Activated T-helper 1 cell treated with Interleukin-2 at 50 U/mL for 16 hours (primary cell): ENCODE measurements around the gene GOSR1.
"Not testable (repeated sequence)": the region's sequence is repeated elsewhere in the genome, so short reads cannot be mapped to it uniquely, and the experiment has no call there.

Experiments used
- DNase-seq: peaks from one replicate; pipeline ENCODE4 v3.0.0-alpha.2; 2020; ENCODE audit warnings: low read depth

Gene GOSR1

DNA sequence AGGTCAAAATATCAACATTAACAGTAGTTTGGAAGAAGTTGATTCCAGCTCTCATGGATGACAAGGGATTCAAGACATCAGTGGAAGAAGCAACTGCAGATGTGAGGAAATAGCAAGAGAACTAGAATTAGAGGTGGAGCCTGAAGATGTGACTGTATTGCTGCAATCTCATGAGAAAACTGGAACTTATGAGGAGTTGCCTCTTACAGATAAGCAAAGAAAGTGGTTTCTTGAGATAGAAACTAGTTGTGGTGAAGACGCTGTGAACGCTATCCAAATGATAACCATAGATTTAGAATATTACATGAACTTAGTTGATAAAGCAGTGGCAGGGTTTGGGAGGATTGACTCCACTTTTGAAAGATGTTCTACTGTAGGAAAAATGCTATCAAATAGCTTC, 67.8 kb downstream of the GOSR1 start:
- no peak for DNase-seq

GRCh38 chr17:30547778-30548573, 70.8 kb downstream of the GOSR1 start:
- no peak for DNase-seq

GRCh38 chr17:30549181-30549580, 72.0 kb downstream of the GOSR1 start:
- DNase-seq = not testable (repeated sequence)

- DNase-seq = no peak
Observed at GRCh38 chr17:30549864-30550511, 72.8 kb downstream of the GOSR1 start.

DNA sequence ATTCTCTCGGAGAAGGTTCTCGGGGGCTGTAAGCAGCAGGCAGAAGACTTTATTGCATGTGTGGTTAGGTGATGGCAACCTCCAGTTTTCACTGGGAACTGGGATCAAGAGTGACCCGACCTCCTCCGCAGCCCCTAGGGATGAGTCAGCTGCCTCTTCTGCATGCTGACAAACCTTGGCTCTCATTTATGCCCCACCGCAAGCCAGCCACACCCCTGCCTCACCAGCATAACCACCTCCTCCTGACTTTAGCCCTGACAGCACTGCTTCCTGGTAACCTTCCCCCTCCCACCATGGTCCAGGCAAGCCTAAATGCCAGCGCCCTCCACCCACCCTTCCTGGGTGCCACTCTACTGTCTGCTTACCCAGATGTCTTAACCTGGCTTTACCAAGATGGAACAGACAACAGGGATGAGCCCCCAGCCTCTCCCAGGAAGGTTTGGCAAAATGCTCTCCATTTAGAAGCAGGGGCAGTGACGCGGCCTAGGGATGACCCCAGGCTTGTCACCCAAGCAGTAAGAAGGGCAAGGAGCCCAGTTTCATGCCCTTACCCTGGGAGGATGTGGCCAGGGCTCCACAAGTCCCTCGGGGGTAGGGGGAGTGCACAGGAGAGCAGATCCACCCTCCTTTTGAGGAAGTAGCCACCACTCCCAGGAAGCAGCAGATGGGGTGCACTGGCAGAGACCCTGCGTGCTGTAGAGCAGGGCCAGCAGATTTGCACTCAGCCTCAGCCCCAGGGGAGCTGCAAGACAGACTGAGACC, 73.5 kb downstream of the GOSR1 start:
- DNase-seq = no peak

- not testable (repeated sequence) for DNase-seq
Observed at GRCh38 chr17:30551274-30551995, 74.2 kb downstream of the GOSR1 start.

DNA sequence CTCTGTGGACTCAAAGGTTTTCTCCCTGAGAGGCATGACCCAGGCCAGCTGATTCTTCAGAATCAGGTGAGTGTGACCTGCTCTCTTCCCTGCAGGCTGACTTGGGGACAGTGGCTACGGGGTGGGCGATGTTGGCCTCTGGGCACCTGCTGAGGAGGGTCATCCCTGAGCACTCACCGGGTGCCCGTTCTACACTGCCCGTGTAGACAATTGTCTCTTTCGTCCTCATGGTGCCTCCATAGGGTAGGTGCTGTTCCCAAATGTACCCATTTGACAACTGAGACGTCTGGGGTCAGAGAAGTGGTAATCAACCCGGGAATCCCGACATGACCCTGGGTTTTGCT, 74.8 kb downstream of the GOSR1 start:
- DNase-seq = no peak

GRCh38 chr17:30552994-30553566, 75.9 kb downstream of the GOSR1 start:
- no peak for DNase-seq

GRCh38 chr17:30553823-30554440, 76.7 kb downstream of the GOSR1 start:
- DNase-seq = not testable (repeated sequence)

- DNase-seq = no peak
Observed at GRCh38 chr17:30554839-30555751, 77.9 kb downstream of the GOSR1 start.

GRCh38 chr17:30555942-30556341, 78.7 kb downstream of the GOSR1 start:
- DNase-seq = no peak

- no peak for DNase-seq
Observed at GRCh38 chr17:30556374-30557332, 79.4 kb downstream of the GOSR1 start.

- no peak for DNase-seq
Observed at GRCh38 chr17:30557916-30558685, 80.9 kb downstream of the GOSR1 start.

DNA sequence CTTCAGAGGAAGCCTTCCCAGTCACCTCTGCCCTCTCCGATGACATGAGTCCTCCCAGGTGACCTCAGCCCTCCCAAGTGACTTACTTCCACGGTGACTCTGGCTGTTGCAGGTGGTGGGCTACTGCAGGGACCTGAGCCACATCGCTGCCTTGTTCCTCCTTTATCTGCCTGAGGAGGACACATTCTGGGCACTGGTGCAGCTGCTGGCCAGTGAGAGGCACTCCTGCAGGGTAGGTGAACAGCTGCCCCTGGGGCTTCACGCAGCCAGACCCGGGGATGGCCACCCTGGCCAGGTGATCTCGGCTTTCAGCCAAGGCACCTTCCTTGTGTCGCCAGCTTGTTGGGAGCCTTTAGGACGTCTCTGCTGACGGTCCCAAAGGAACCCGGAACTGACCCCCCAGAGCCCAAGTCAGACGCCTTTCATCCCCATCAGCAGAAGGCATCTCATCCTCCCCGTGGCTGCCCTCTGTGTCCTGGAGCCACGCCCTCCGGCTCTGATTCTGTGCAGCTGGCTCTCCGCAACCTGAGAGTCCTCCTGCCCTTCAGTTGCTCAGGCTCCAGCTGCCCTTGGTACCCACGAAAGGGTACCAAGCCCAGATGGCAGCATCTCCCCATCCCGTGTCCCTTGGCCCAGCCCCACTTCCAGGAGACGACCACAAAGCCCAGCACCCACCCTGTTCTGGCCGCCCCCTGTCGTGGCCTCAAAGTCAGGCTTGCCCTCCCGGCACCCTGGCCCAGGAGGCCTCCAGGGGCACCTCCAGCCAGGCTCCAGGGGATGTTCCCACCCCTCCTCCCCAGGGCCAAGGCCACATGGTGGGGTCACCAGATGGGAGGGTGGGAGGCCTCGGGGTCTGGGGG, 81.7 kb downstream of the GOSR1 start:
- DNase-seq = no peak

- DNase-seq = no peak
Observed at GRCh38 chr17:30559656-30560055, 82.4 kb downstream of the GOSR1 start.

DNA sequence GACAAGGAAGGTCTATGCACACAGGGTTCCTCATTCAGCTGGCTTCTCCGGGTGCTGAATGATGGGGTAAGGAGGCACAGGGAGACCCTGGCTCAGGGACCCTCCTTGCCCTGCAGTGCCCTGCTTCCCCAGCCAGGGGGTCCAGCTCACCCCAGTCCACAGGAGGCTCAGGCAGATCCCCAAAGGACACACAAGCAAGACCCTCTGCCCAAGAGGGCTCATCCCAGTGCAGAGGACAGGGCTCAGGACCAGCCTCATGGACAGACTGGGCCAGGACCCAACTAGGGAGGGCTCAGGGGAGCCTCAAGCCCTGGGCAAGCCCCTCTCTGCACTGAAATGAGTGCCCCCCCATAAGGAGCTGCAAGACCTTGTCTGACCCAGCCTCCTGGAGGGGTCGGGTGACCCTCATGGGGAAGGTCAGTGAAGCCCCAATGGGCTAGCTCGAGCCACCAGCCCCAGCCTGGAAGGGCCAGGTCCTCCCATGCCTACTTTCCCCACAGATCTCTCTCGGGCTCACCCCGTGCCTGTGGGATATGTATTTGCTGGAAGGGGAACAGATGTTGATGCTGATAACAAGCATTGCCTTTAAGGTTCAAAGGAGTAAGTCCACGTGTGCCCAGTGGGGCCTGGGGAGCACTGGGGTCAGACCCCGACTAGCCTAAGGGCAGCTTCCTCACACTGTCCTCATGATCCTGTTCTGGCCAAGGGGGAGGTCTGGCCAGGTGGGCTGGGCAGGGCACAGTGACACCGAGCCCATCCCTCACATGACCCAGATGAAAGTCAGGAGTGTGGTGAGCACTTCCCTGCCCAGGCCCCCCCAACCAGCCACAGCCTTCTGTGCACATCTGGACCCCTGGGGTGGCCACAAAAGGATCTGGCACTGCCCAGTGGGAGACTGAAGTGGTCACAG, 83.2 kb downstream of the GOSR1 start:
- not testable (repeated sequence) for DNase-seq
